ENCODE measurements around the gene GFOD2.
"Not testable (repeated sequence)": the region's sequence is repeated elsewhere in the genome, so short reads cannot be mapped to it uniquely, and the experiment has no call there.

GFOD2 gene

GRCh38 chr16:67719048-67719777, at the start of gene GFOD2:
Gene GFOD2, minus strand, starts transcription at chr16:67719316. Its CDS starts 33,601 bp downstream, at chr16:67685715.
- DNase-seq: peak; percentile 90 to 94

DNA sequence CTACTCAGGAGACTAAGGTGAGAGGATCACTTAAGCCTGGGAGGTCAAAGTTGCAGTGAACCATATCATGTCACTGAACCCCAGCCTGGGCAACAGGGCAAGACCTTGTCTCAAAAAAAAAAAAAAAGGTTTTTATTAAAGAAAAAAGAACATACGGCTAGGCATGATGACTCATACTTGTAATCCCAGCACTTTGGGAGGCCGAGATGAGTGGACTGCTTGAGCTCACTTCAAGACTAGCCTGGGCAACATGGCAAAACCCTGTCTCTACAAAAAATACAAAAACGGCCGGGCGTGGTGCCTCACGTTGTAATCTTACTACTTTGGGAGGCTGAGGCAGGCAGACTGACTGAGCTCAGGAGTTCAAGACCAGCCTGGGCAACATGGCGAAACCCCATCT, 48.8 kb upstream of the GFOD2 start:
- DNase-seq: no peak

DNA sequence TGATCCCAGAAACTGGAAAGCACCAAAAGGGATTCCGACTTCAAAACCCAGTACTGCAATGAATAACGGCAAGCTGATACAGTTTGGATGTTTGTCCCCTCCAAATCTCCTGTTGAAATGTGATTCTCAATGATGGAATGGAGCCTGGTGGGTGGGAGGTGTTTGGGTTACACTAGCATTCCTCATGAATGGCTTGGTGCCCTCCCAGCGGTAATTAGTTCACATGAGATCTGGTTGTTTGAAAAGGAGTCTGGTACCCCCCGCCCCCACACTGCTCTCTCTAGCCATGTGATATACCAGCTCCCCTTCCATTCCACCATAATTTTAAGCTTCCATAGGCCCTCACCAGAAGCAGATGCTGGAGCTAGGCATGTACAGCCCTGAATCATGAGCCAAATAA, 47.2 kb upstream of the GFOD2 start:
- DNase-seq: no peak

- no peak for DNase-seq
Observed at GRCh38 chr16:67764158-67764667, 45.1 kb upstream of the GFOD2 start.

- no peak for DNase-seq
Observed at GRCh38 chr16:67763066-67763465, 44.0 kb upstream of the GFOD2 start.

DNA sequence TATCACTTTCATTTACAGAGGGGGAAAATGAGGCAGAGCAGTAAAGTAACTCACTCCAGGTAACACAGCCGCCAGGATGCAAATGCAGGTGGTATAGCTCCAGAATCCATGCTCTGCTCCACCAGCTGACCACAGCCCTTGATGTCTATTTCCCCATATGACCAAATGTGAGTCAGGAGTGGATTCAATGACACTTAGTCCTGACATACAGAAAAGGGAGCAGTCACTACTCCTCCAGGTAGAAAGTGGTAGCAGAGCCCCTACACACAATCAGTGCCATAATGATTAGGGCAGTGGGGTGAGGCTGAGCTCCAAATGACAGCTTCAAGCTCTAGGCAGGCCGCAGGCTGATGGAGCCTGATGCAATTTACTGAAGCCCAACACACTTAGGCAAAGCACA, 43.3 kb upstream of the GFOD2 start:
- no peak for DNase-seq

DNA sequence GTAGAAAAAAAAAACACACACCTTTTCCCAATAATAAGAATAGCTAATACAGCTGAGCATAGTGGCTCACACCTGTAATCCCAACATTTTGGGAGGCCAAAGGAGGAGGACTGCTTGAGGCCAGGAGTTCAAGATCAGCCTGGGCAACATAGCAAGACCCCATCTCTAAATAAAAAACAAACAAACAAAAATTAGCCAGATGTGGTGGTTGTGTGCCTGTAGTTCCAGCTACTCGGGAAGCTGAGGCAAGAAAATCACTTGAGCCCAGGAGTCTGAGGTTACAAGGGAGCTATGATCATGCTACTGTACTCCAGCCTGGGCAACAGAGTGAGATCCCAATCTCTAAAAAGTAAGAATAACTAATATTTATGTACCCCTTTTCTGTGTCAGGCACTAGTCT, 42.8 kb upstream of the GFOD2 start:
- no peak for DNase-seq

GRCh38 chr16:67760956-67761230, 41.8 kb upstream of the GFOD2 start:
- no peak for DNase-seq

- no peak for DNase-seq
Observed at GRCh38 chr16:67760206-67760955, 41.3 kb upstream of the GFOD2 start.

GRCh38 chr16:67758966-67759365, 39.9 kb upstream of the GFOD2 start:
- no peak for DNase-seq

- DNase-seq: no peak
Observed at GRCh38 chr16:67758006-67758405, 38.9 kb upstream of the GFOD2 start.

DNA sequence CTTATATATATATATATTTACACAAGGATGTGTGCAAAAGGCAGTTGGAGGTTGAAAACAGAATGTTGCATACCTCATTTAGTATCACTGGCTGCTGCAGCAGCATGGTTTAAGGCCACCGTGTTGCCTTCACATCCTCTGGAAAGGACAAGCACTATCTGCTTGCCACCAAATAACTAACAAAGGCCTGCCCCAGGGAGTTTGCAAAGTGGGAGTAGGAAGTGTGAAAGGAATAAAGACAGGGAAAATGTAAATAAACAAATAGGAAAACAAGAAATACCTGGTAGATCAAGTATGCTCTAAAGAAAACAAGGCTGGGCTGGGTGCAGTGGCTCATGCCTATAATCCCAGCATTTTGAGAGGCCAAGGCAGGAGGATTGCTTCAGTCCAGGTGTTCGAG, 33.5 kb upstream of the GFOD2 start:
- DNase-seq: no peak

GRCh38 chr16:67751331-67751730, 32.2 kb upstream of the GFOD2 start:
- DNase-seq: not testable (repeated sequence)

GRCh38 chr16:67750466-67750865, 31.4 kb upstream of the GFOD2 start:
- no peak for DNase-seq

- no peak for DNase-seq
Observed at GRCh38 chr16:67749436-67750078, 30.4 kb upstream of the GFOD2 start.

- no peak for DNase-seq
Observed at GRCh38 chr16:67748834-67749233, 29.7 kb upstream of the GFOD2 start.

DNA sequence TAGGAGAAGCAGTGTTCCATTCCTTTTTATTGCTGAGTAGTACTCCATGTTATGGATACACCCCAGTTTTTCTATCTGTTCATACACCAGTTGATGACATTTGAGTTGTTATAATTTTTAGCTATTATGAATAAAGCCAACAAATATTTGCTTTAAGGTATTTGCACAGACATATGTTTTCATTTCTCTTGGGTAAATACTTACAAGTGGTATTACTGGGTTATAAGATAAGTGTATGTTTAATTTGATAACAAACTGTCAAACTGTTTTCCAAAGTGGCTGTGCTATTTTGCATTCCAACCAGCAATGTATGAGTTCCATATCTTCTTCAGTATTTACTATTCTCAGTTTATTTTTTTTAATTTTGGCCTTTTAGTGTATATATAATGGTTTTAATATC, 27.7 kb upstream of the GFOD2 start:
- DNase-seq: no peak

- no peak for DNase-seq
Observed at GRCh38 chr16:67741118-67741517, 22.0 kb upstream of the GFOD2 start.

DNA sequence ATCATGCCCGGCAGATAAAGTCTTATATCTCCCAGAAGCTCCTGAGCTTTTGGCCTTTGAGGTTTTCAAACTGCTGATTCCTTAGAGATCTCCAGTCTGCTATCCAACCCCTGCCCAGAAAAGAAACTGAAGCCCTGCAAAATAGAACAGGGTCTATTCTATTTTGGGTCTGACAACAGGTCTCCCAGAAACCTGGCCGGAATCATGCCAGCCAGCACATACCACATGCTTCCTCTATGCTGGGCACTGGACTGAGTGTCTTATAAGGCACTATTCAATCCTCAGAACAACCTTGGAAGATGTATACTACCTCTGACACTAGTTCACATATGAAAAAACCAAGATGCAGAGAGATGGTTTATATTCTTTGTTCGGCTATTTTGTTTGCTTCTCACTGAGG, 21.3 kb upstream of the GFOD2 start:
- DNase-seq: no peak

DNA sequence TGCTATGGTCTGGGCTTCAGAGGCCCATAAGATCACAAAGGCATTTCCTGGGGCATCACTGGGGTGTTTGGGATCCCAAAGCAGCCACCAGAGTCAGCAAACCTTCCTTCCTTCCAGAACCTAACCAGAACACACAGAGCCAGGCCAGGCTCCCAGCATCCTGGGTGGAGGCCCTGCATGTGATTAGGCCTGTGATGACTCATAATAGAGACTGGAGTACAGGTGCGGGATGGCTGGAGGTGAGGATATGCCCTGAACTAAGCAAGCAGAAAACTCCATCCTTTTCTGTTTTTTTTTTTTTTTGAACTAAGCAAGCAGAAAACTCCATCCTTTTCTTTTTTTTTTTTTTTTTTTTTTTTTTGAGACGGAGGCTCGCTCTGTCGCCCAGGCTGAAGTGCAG, 17.7 kb upstream of the GFOD2 start:
- no peak for DNase-seq

GRCh38 chr16:67734731-67735201, 15.7 kb upstream of the GFOD2 start:
- DNase-seq: no peak

- no peak for DNase-seq
Observed at GRCh38 chr16:67733734-67734470, 14.8 kb upstream of the GFOD2 start.

DNA sequence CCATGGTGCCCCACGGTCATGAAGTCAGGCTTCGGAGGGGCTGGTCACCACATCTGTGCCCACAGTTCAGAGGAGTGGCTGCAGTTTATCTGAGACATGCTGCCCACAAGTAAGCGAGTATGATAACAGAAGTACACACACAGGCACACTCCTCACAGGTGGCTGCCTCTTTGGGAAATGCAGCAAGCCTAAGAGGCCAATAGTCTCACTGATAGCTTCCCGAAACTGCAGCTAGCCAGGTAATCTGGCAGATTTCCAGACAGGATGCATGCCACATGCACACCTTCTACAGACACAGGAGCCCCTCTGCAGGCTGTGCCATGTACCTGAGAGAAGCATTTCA, 12.6 kb upstream of the GFOD2 start:
- no peak for DNase-seq
